ENCODE data around the gene RPL36.

RPL36 gene

GRCh38 chr19:5655412-5655811 lies 34.7 kb upstream of the RPL36 start:
- in situ Hi-C loops (cut with HindIII; ENCODE audit: low pct_ligation_motif_present, low sequenced_read_pairs) = no loop called here
- peaks cover 84% of the 10 kb centered on the region for H3K36me3 ChIP-seq (replicated peaks)
- H3K4me3 ChIP-seq (ENCODE audit: low read depth, low read length) = no peak overlapping the region
- TF ChIP-seq CTCF (IDR thresholded peaks at IDR 0.05; ENCODE audit: low read depth, low read length, missing control alignments) = no peak
- DNase-seq = no peak
- no peaks in the 10 kb centered on the region for H3K27me3 ChIP-seq (replicated peaks)
- H3K27ac ChIP-seq = no peak overlapping the region

GRCh38 chr19:5661483-5661882 lies 28.6 kb upstream of the RPL36 start:
- no peak for DNase-seq
- Histone ChIP-seq H3K27ac (no peak overlapping the region), H3K4me3 (ENCODE audit: low read depth, low read length) (no peak overlapping the region), H3K27me3 (replicated peaks) (no peaks in the 10 kb centered on the region), H3K36me3 (replicated peaks) (peaks cover 85% of the 10 kb centered on the region)
- no peak for TF ChIP-seq CTCF (IDR thresholded peaks at IDR 0.05; ENCODE audit: low read depth, low read length, missing control alignments)
- in situ Hi-C loops (cut with HindIII; ENCODE audit: low pct_ligation_motif_present, low sequenced_read_pairs) = no loop called here

DNA sequence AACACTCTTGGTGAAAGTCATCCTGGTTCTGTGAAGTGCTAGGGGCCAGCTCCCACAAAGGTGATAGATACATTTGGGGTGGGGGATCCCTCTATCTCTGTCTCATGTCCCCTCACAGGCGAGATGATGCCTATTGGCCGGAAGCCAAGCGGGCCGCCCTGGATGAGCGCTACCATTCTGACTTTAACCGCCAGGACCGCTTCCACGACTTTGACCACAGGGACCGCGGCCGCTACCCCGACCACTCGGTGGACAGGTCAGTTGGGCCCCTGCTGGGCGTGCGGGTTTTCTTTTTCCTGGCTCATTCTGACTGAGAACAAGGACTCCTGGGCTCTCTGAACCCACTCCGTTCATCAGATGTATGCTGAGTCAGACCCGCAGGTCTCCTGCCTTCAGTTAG lies 26.2 kb upstream of the RPL36 start:
- no peak overlapping the region for H3K4me3 ChIP-seq (ENCODE audit: low read depth, low read length)
- no peaks in the 10 kb centered on the region for H3K27me3 ChIP-seq (replicated peaks)
- no peak overlapping the region for H3K27ac ChIP-seq
- DNase-seq = no peak
- peaks cover 82% of the 10 kb centered on the region for H3K36me3 ChIP-seq (replicated peaks)
- in situ Hi-C loops (cut with HindIII; ENCODE audit: low pct_ligation_motif_present, low sequenced_read_pairs) = no loop called here
- no peak for TF ChIP-seq CTCF (IDR thresholded peaks at IDR 0.05; ENCODE audit: low read depth, low read length, missing control alignments)

- in situ Hi-C loops (cut with HindIII; ENCODE audit: low pct_ligation_motif_present, low sequenced_read_pairs) = no loop called here
- H3K27ac ChIP-seq = no peak overlapping the region
- no peaks in the 10 kb centered on the region for H3K27me3 ChIP-seq (replicated peaks)
- no peak for TF ChIP-seq CTCF (IDR thresholded peaks at IDR 0.05; ENCODE audit: low read depth, low read length, missing control alignments)
- no peak overlapping the region for H3K4me3 ChIP-seq (ENCODE audit: low read depth, low read length)
- no peak for DNase-seq
- peaks cover 83% of the 10 kb centered on the region for H3K36me3 ChIP-seq (replicated peaks)
Observed at GRCh38 chr19:5664515-5664914, 25.6 kb upstream of the RPL36 start.

DNA sequence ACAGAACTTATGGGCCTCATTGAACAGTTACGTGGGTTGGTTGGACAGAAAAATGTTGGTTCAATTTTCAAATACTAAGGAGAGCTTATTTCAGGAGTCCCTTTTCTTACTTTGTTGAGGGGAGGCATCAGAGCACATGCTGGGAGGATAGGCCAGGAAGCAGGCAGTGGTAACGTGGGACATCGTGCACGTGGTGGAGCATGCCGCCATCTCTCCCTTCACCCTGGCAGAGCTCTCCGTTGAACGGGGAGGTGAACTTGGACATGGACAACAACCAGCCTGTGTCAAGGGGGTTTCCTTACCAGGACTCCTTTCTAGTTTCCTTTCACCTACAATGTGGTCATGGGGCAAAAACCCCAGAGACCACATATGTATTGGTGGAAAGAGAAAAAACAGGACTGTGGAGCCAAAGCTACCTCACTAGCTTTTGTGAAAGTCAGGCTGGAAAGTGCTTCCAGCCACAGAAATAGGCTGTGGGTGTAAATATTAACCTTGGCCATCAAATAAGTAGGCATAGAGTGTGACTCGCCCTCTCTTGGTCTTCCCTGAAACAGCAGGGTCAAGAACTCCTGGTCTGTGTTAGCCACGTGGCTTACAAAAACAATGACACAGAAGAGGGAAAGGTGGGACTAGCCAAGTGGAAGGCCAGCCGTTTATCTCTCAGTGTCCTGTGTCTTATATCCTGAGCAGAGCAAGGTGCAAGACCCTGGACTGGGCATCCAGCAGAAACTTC lies 24.1 kb upstream of the RPL36 start:
- Histone ChIP-seq H3K27me3 (replicated peaks) (no peaks in the 10 kb centered on the region), H3K36me3 (replicated peaks) (peaks cover 79% of the 10 kb centered on the region), H3K4me3 (ENCODE audit: low read depth, low read length) (no peak overlapping the region), H3K27ac (no peak overlapping the region)
- in situ Hi-C loops (cut with HindIII; ENCODE audit: low pct_ligation_motif_present, low sequenced_read_pairs) = no loop called here
- peak; percentile 59 for TF ChIP-seq CTCF (IDR thresholded peaks at IDR 0.05; ENCODE audit: low read depth, low read length, missing control alignments)
- DNase-seq = peak; percentile 74
